Activated B cell treated with CpG ODN at 0.5 μM for 24 hours (primary cell): ENCODE measurements around the gene EYS. TPM values are rescaled to one million over a fixed set of nuclear protein-coding genes. Genes with fewer than 3 reads are reported as not detected.

ENCODE experiments used
- ATAC-seq: fragments of 200-7000 bp; cut with Tn5 transposase; one replicate; pipeline ENCODE4 v1.10.0; 2021; ENCODE audit warnings: low read depth, mild to moderate bottlenecking, moderate library complexity
- CTCF ChIA-PET: fragments of 350-600 bp; sonication (Branson Sonifier 250); formaldehyde crosslinking; loops from one replicate; lab custom pipeline; 2021; ENCODE audit warnings: antibody characterized with exemption; lab: Charles Lee
- POLR2A ChIA-PET: fragments of 350-600 bp; sonication (Branson Sonifier 250); formaldehyde crosslinking; loops from one replicate; lab custom pipeline; 2021; ENCODE audit warnings: antibody characterized with exemption; lab: Charles Lee
- DNase-seq: peaks from one replicate; pipeline ENCODE4 v3.0.0; 2022
- H3K27ac Mint-ChIP-seq: one replicate; pipeline ENCODE4 v1.8.0; 2020; ENCODE audit warnings: mixed read lengths
- H3K27me3 Mint-ChIP-seq: one replicate; pipeline ENCODE4 v1.8.0; 2021; ENCODE audit warnings: mixed read lengths
- H3K36me3 Mint-ChIP-seq: one replicate; pipeline ENCODE4 v1.8.0; 2021; ENCODE audit warnings: low read depth, mixed read lengths
- H3K4me1 Mint-ChIP-seq: one replicate; pipeline ENCODE4 v1.8.0; 2021; ENCODE audit warnings: mixed read lengths
- H3K4me3 Mint-ChIP-seq: one replicate; pipeline ENCODE4 v1.8.0; 2020; ENCODE audit warnings: mild to moderate bottlenecking, mixed read lengths
- H3K9me3 Mint-ChIP-seq: one replicate; pipeline ENCODE4 v1.8.0; 2020; ENCODE audit warnings: mixed read lengths
- intact Hi-C: fragments of 100-400 bp; cut with micrococcal nuclease; formaldehyde crosslinking; loops from one replicate; pipeline ENCODE4 v1.15.1; 2024
- total RNA-seq: library from RNA; stranded (reverse); gene quantifications from 2 replicates; pipeline ENCODE4 v1.2.3, GENCODE V29; 2022
- TF ChIP-seq, protein P1 (sequence below): fragments of 200-600 bp; IDR thresholded peaks from one replicate; pipeline ENCODE4 v1.8.0; 2022; ENCODE audit warnings: antibody characterized with exemption, mild to moderate bottlenecking

Gene EYS
- total RNA-seq, 1 donor from 2014 or later = not detected

DNA sequence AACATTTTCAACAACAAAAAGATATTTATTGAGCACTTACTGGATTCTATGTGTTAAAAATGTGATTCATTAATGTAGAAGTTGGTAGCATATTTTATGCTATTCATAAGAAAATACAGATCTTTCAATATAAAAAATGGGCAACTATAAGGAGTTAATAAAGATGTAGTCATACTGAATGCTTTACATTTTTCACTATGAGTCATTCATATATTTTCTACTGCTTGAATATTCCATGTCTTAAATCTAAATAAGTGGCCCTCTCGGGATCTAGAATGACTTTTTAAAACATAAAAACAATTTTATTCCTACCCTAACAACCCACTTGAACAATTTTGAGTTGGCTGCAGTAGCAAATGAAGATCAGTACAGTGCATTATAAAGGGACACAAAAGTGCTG, 1709.3 kb downstream of the EYS start:
- Mint-ChIP-seq H3K27me3 (no peaks in the 10 kb centered on the region), H3K27ac (no peak overlapping the region), H3K36me3 (no peaks in the 10 kb centered on the region), H3K4me3 (no peak overlapping the region), H3K4me1 (no peaks in the 10 kb centered on the region), H3K9me3 (peaks cover 3% of the 10 kb centered on the region)
- ChIA-PET CTCF (no interaction called here), POLR2A (no interaction called here)
- DNase-seq = no peak
- TF ChIP-seq, protein P1, sequence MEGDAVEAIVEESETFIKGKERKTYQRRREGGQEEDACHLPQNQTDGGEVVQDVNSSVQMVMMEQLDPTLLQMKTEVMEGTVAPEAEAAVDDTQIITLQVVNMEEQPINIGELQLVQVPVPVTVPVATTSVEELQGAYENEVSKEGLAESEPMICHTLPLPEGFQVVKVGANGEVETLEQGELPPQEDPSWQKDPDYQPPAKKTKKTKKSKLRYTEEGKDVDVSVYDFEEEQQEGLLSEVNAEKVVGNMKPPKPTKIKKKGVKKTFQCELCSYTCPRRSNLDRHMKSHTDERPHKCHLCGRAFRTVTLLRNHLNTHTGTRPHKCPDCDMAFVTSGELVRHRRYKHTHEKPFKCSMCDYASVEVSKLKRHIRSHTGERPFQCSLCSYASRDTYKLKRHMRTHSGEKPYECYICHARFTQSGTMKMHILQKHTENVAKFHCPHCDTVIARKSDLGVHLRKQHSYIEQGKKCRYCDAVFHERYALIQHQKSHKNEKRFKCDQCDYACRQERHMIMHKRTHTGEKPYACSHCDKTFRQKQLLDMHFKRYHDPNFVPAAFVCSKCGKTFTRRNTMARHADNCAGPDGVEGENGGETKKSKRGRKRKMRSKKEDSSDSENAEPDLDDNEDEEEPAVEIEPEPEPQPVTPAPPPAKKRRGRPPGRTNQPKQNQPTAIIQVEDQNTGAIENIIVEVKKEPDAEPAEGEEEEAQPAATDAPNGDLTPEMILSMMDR = no peak
- intact Hi-C loops = no loop called here
- ATAC-seq = no peak

DNA sequence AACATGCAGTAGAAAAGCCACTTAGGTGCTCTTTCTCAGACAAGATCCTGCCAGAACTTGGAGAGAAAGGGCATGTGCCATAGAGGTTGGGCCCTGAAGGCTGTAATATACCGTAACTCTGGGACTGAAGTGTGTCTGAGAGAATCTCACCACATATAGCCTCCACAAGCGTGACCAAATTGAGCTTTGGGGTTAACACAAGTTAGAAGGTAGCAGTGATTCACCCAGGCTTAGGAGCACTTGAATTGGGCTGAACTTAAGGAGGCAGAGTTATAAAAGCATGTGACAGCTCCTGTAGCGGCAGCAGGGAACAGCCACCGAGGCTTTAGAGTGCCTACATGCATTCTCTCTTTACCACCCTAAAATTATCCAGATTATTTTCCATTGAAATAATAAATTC, 1709.8 kb downstream of the EYS start:
- Mint-ChIP-seq H3K27me3 (no peaks in the 10 kb centered on the region), H3K9me3 (peaks cover 3% of the 10 kb centered on the region), H3K36me3 (no peaks in the 10 kb centered on the region), H3K4me1 (no peaks in the 10 kb centered on the region), H3K27ac (no peak overlapping the region), H3K4me3 (no peak overlapping the region)
- DNase-seq = no peak
- intact Hi-C loops = no loop called here
- ChIA-PET POLR2A (no interaction called here), CTCF (no interaction called here)
- ATAC-seq = no peak
- TF ChIP-seq, protein P1 = no peak

DNA sequence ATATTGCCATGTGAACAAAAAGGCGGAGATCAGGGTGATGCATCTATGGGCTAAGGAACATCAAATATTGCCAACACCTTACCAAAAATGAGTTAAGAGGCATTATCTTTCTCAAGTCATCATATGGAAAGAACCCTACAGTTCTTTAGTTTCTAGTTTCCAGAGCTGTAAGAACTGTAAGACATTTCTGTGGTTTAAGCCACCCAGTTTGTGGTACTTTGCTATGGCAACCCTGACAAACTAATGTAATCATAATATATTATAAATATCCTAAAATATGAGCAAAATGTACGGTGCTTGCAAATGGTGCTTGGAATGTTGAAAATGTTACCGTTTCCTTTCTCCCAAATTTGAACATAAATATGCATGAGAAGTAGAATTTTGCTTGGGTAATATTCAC, 1721.8 kb downstream of the EYS start:
- H3K4me3 Mint-ChIP-seq = no peak overlapping the region
- H3K27ac Mint-ChIP-seq = no peak overlapping the region
- H3K4me1 Mint-ChIP-seq = no peaks in the 10 kb centered on the region
- intact Hi-C loops = no loop called here
- ATAC-seq (no peak), DNase-seq (no peak)
- POLR2A ChIA-PET = no interaction called here
- no peaks in the 10 kb centered on the region for H3K36me3 Mint-ChIP-seq
- CTCF ChIA-PET = no interaction called here
- TF ChIP-seq, protein P1 = no peak
- H3K27me3 Mint-ChIP-seq = no peaks in the 10 kb centered on the region
- H3K9me3 Mint-ChIP-seq = peaks cover 4% of the 10 kb centered on the region

DNA sequence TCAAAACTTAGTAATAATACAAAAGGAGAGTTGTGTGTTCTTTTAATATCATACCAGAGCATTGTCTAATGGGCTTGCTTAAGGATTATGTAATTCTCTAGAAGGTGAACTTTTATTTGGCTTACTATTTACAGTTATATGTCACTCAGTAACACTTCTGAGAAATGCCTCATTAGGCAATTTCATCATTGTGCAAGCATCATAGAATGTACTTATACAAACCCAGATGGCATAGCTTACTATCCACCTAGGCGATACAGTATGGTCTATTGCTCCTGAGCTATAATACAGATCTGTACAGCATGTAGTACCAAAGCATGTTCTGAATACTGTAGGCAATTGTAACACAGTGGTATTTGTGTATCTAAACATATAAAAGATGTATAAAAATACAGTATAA, 1731.3 kb downstream of the EYS start:
- intact Hi-C loops = no loop called here
- no peaks in the 10 kb centered on the region for H3K9me3 Mint-ChIP-seq
- H3K27ac Mint-ChIP-seq = no peak overlapping the region
- no peak for DNase-seq
- TF ChIP-seq, protein P1 = no peak
- no peaks in the 10 kb centered on the region for H3K4me1 Mint-ChIP-seq
- ChIA-PET POLR2A (no interaction called here), CTCF (no interaction called here)
- no peaks in the 10 kb centered on the region for H3K36me3 Mint-ChIP-seq
- H3K4me3 Mint-ChIP-seq = no peak overlapping the region
- no peaks in the 10 kb centered on the region for H3K27me3 Mint-ChIP-seq
- ATAC-seq = no peak

DNA sequence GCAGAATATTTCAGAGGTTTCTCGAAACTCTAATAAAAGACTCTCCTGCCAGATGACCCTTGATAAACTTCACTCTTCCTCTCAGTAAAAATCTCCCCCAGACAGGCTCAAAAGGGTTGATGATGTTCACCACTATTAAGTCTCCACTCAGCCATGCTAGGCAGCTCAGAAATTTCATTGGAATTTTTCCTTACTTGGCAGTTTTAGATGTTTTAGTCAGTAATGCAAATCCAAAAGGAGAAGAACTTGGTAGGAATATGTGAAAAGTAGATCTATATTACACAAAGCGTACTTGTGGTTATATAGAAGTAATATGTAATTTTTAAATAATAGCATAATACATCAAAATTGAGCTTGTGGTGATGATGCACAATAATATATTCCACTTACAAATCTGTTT, 1738.4 kb downstream of the EYS start:
- H3K27me3 Mint-ChIP-seq = no peaks in the 10 kb centered on the region
- H3K36me3 Mint-ChIP-seq = no peaks in the 10 kb centered on the region
- no peak for DNase-seq
- no peaks in the 10 kb centered on the region for H3K4me1 Mint-ChIP-seq
- intact Hi-C loops = no loop called here
- no peak overlapping the region for H3K4me3 Mint-ChIP-seq
- ChIA-PET CTCF (no interaction called here), POLR2A (no interaction called here)
- no peak overlapping the region for H3K27ac Mint-ChIP-seq
- TF ChIP-seq, protein P1 = no peak
- ATAC-seq = no peak
- no peaks in the 10 kb centered on the region for H3K9me3 Mint-ChIP-seq
